Lower leg skin (tissue), 3 donors: ENCODE results near the gene CRB2.

ENCODE experiments used
- POLR2A ChIP-seq, 2 donors: fragments of 450-650 bp; IDR thresholded peaks; one replicate each; pipeline ENCODE4 v1.6.1; 2016 to 2017; ENCODE audit warnings: antibody characterized with exemption in 2 of 2, mild to moderate bottlenecking in 1 of 2, moderate library complexity in 1 of 2
- TF ChIP-seq, protein P1 (sequence below), 3 donors: fragments of 450-650 bp; IDR thresholded peaks; one replicate each; pipeline ENCODE4 v1.5.1; 2016; ENCODE audit warnings: antibody characterized with exemption in 3 of 3, mild to moderate bottlenecking in 3 of 3, moderate library complexity in 2 of 3

GRCh38 chr9:123378025-123378424 lies 22.0 kb downstream of the CRB2 start:
- TF ChIP-seq, protein P1, sequence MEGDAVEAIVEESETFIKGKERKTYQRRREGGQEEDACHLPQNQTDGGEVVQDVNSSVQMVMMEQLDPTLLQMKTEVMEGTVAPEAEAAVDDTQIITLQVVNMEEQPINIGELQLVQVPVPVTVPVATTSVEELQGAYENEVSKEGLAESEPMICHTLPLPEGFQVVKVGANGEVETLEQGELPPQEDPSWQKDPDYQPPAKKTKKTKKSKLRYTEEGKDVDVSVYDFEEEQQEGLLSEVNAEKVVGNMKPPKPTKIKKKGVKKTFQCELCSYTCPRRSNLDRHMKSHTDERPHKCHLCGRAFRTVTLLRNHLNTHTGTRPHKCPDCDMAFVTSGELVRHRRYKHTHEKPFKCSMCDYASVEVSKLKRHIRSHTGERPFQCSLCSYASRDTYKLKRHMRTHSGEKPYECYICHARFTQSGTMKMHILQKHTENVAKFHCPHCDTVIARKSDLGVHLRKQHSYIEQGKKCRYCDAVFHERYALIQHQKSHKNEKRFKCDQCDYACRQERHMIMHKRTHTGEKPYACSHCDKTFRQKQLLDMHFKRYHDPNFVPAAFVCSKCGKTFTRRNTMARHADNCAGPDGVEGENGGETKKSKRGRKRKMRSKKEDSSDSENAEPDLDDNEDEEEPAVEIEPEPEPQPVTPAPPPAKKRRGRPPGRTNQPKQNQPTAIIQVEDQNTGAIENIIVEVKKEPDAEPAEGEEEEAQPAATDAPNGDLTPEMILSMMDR (IDR thresholded peaks at IDR 0.05): no peak
- TF ChIP-seq POLR2A (IDR thresholded peaks at IDR 0.05): no peak
